Activated naive CD8-positive, alpha-beta T cell (primary cell): ENCODE measurements around the gene GPR87.

ENCODE experiments used
- H3K27ac Mint-ChIP-seq: one replicate; pipeline ENCODE4 v1.8.0; 2021; ENCODE audit warnings: mixed read lengths
- H3K27me3 Mint-ChIP-seq: one replicate; pipeline ENCODE4 v1.8.0; 2021; ENCODE audit warnings: mixed read lengths
- H3K36me3 Mint-ChIP-seq: one replicate; pipeline ENCODE4 v1.8.0; 2021; ENCODE audit warnings: mixed read lengths
- H3K4me1 Mint-ChIP-seq: one replicate; pipeline ENCODE4 v1.8.0; 2021; ENCODE audit warnings: low read depth, mixed read lengths
- H3K4me3 Mint-ChIP-seq: one replicate; pipeline ENCODE4 v1.8.0; 2021; ENCODE audit warnings: mild to moderate bottlenecking, mixed read lengths
- H3K9me3 Mint-ChIP-seq: one replicate; pipeline ENCODE4 v1.8.0; 2021; ENCODE audit warnings: low read depth, mixed read lengths

The GPR87 gene

DNA sequence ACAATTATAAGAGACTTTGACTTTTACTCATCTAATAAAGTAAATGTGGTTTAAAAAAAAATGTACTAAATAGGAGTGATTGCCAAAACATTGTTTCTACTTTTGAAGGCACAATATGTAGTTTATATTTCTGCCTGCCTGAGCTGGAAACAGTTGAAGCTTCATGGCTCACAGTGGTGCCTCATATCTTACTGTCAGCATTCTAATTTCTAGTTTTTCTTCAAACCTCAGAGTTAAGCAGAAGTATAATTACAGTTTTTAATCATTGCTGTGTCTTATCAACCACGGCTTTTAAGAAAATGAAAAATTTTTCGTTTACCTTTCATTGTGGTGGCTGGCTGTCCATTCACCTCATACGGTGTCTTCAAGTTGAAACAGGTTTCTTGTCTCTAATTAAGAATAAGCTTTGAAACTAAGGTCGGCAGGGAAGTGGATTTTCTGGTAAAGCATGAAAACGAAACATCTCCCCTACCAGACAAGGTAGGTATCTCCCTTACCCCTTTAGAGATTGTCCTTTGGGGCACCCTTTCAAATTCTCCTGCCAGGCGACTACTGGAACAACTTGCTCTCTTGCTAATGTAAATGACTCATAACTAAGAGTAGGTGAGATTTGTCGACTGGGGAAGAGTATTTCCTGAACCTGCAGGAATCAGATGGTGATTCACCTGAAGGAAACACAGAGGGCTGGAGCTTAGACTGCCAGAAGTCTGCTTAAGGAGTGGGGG lies at the start of gene GPR87:
Gene GPR87, minus strand, starts transcription at position 554 of the 725 bp plus-strand sequence. CDS start 16,720 bp downstream, outside the sequence.
- peak within 1 kb of the TSS; percentile 19 for H3K27ac Mint-ChIP-seq
- no peaks in the 10 kb centered on the region for H3K9me3 Mint-ChIP-seq
- H3K4me1 Mint-ChIP-seq: peaks cover 10% of the 10 kb centered on the region
- H3K36me3 Mint-ChIP-seq: no peaks in the 10 kb centered on the region
- no peaks in the 10 kb centered on the region for H3K27me3 Mint-ChIP-seq
- H3K4me3 Mint-ChIP-seq: peak within 1 kb of the TSS; percentile 57

- no peaks in the 10 kb centered on the region for H3K36me3 Mint-ChIP-seq
- no peaks in the 10 kb centered on the region for H3K9me3 Mint-ChIP-seq
- no peaks in the 10 kb centered on the region for H3K4me1 Mint-ChIP-seq
- no peaks in the 10 kb centered on the region for H3K27me3 Mint-ChIP-seq
- no peak overlapping the region for H3K4me3 Mint-ChIP-seq
- H3K27ac Mint-ChIP-seq: no peak overlapping the region
Measured at GRCh38 chr3:151362751-151363174, 46.1 kb upstream of the GPR87 start.

DNA sequence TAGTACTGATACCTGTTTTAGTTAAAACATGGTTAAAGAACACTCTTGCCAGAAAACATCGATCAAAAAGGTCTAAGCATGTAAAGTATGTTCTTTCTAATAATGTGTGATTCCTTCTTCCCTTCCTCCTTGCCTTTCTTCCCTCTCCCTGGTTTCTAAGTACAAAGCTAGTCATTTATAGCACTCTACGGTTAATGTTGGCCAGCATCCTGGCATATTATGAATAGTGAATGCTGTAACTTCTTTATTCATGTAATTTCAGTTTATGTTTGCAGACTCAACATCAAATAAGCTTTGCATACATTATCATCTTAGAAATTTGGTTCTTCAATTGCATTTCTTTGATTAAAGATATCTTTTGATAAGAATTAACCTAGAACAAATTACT lies 40.8 kb upstream of the GPR87 start:
- Mint-ChIP-seq H3K9me3 (no peaks in the 10 kb centered on the region), H3K27ac (no peak overlapping the region), H3K4me1 (no peaks in the 10 kb centered on the region), H3K36me3 (no peaks in the 10 kb centered on the region), H3K4me3 (no peak overlapping the region), H3K27me3 (peaks cover 1% of the 10 kb centered on the region)

- Mint-ChIP-seq H3K36me3 (no peaks in the 10 kb centered on the region), H3K27me3 (peaks cover 5% of the 10 kb centered on the region), H3K9me3 (no peaks in the 10 kb centered on the region), H3K27ac (no peak overlapping the region), H3K4me3 (no peak overlapping the region), H3K4me1 (no peaks in the 10 kb centered on the region)
Measured at GRCh38 chr3:151356794-151357462, 40.3 kb upstream of the GPR87 start.

GRCh38 chr3:151351648-151352047 lies 35.0 kb upstream of the GPR87 start:
- H3K9me3 Mint-ChIP-seq: no peaks in the 10 kb centered on the region
- H3K4me3 Mint-ChIP-seq: no peak overlapping the region

DNA sequence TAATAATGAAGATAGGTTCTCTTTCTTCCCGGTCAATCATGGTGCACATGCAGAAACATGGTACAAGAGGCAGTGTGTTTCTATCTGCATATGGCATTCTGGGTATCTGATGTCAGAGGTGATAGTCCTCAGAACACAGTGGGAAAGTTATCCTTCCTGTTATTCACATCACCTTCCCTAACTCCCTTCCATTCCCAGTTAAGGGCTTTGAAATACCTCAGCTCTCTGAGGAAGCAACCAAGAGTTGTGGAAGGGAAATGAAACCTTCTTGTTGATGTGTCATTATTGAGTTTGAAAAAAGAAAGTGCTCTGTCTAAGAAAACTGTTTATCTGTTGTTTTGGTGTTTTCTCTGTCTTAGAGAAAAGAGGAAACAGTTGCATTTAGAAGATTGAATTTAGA lies 34.6 kb upstream of the GPR87 start:
- Mint-ChIP-seq H3K27me3 (peaks cover 21% of the 10 kb centered on the region), H3K4me1 (peaks cover 3% of the 10 kb centered on the region), H3K4me3 (no peak overlapping the region), H3K36me3 (no peaks in the 10 kb centered on the region), H3K9me3 (no peaks in the 10 kb centered on the region), H3K27ac (no peak overlapping the region)

More at GRCh38 chr3:151351648-151352047, 35.0 kb upstream of the GPR87 start:
- peaks cover 17% of the 10 kb centered on the region for H3K27me3 Mint-ChIP-seq
- no peak overlapping the region for H3K27ac Mint-ChIP-seq
- H3K36me3 Mint-ChIP-seq: no peaks in the 10 kb centered on the region
- no peaks in the 10 kb centered on the region for H3K4me1 Mint-ChIP-seq

DNA sequence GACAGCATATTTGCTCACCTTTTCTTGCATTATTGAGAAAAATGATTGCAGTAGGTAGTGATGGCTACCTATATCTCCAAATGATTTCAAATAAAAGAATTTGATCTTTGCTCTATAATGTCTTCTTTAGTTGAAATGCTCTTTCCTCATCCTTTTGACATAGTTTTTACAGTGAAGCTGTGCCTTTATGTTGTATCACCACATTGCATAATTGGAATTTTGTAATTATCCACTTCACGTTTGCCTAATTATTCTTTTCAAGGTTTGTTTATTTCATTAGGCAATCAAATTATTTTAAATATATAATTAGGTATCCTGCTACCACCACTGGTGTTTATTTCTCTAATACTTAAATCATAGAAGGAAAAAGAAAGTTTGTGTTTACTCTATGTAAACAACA lies 34.0 kb upstream of the GPR87 start:
- no peaks in the 10 kb centered on the region for H3K9me3 Mint-ChIP-seq
- H3K27ac Mint-ChIP-seq: no peak overlapping the region
- H3K4me1 Mint-ChIP-seq: peaks cover 8% of the 10 kb centered on the region
- H3K27me3 Mint-ChIP-seq: peaks cover 24% of the 10 kb centered on the region
- no peak overlapping the region for H3K4me3 Mint-ChIP-seq
- no peaks in the 10 kb centered on the region for H3K36me3 Mint-ChIP-seq

- no peak overlapping the region for H3K4me3 Mint-ChIP-seq
Measured at GRCh38 chr3:151347432-151347831, 30.8 kb upstream of the GPR87 start.

DNA sequence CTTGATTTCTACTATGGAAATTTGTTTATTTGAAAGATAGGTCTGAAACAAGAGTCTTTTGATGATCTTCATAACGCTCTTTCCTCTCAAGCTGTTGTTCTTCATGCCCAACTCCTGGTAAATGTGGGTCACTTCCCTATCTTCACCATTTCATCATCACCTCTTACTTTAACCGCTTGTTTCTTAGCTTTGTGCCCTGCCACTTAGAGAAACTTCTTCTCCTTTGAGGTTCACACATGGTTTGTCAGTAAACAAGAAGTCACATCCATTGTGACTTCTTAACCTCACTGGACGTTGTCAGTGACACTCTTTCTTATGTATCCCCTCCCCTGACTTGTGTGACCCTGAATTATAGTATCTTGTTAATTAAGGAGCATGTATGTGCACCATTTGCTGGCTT lies 29.7 kb upstream of the GPR87 start:
- Mint-ChIP-seq H3K4me1 (peaks cover 8% of the 10 kb centered on the region), H3K9me3 (no peaks in the 10 kb centered on the region), H3K27ac (no peak overlapping the region), H3K4me3 (no peak overlapping the region), H3K36me3 (no peaks in the 10 kb centered on the region), H3K27me3 (peaks cover 20% of the 10 kb centered on the region)

More at GRCh38 chr3:151347432-151347831, 30.8 kb upstream of the GPR87 start:
- peaks cover 26% of the 10 kb centered on the region for H3K27me3 Mint-ChIP-seq
- no peak overlapping the region for H3K27ac Mint-ChIP-seq
- H3K36me3 Mint-ChIP-seq: no peaks in the 10 kb centered on the region
- H3K4me1 Mint-ChIP-seq: peaks cover 8% of the 10 kb centered on the region
- no peaks in the 10 kb centered on the region for H3K9me3 Mint-ChIP-seq

DNA sequence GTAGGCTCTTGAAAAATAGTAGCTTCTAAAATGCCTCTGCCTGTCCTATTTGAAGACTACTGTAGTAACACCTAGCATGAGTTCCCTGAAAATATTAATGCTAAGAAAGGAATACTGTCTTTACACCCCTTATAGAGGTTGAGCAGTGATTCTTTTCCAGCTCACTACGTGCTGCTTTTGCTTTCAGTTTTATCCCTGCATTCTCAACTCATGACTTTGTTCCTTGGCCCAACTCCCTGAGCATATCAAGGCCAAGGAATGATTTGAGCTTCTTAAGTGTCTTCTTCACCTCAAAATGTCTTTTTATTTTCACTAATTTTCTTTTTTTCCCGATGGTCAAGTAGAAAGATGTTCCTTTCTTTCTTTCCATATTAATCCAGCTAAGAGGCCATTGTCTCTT lies 29.2 kb upstream of the GPR87 start:
- no peaks in the 10 kb centered on the region for H3K9me3 Mint-ChIP-seq
- no peaks in the 10 kb centered on the region for H3K36me3 Mint-ChIP-seq
- peak overlapping the region; percentile 42 for H3K4me3 Mint-ChIP-seq
- peaks cover 8% of the 10 kb centered on the region for H3K4me1 Mint-ChIP-seq
- no peak overlapping the region for H3K27ac Mint-ChIP-seq
- peaks cover 17% of the 10 kb centered on the region for H3K27me3 Mint-ChIP-seq

DNA sequence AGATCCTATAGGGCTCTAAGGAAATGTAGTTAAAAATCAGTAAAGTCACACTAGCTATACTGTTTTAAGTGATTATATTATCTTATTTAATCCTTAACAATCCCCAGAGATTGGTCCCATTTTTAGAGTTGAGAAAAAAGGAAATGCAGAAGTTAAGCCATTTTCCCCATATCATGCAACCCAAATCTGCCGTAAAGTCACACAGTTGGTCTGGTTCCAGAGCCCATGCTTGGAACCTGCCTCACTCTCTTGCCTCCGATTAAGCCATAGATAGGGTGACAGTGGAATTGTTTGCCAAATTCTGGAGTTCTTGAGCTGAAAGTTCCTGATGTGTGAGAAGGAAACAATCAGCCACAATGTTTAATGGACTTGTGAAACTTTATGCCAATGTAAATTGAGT lies 15.1 kb upstream of the GPR87 start:
- Mint-ChIP-seq H3K36me3 (no peaks in the 10 kb centered on the region), H3K9me3 (no peaks in the 10 kb centered on the region), H3K27me3 (peaks cover 4% of the 10 kb centered on the region), H3K27ac (no peak overlapping the region), H3K4me1 (peaks cover 10% of the 10 kb centered on the region), H3K4me3 (no peak overlapping the region)

DNA sequence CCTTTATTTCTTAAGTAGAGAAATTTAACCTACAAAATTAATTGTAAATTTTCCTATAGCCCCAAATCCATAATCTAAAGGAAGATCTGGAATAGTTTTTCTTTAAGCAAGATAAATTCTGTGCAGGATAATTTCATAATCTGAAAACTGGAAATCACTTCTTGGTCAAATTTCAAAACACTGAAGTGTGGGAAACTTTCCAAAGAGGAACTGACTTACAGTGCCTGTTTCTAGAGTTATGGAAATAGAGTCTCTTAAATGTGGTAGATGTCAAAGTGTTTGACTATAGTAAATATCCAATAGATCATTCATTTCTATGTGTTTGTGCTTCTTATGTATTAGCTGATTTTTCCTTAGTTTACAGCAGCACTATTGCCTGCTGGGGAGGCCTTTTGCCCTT lies 14.3 kb upstream of the GPR87 start:
- no peak overlapping the region for H3K4me3 Mint-ChIP-seq
- no peaks in the 10 kb centered on the region for H3K9me3 Mint-ChIP-seq
- peaks cover 10% of the 10 kb centered on the region for H3K4me1 Mint-ChIP-seq
- H3K27me3 Mint-ChIP-seq: peaks cover 4% of the 10 kb centered on the region
- no peaks in the 10 kb centered on the region for H3K36me3 Mint-ChIP-seq
- no peak overlapping the region for H3K27ac Mint-ChIP-seq

- Mint-ChIP-seq H3K27me3 (peaks cover 4% of the 10 kb centered on the region), H3K36me3 (no peaks in the 10 kb centered on the region), H3K9me3 (no peaks in the 10 kb centered on the region), H3K4me1 (peaks cover 10% of the 10 kb centered on the region), H3K4me3 (no peak overlapping the region), H3K27ac (no peak overlapping the region)
Measured at GRCh38 chr3:151330379-151330778, 13.8 kb upstream of the GPR87 start.

DNA sequence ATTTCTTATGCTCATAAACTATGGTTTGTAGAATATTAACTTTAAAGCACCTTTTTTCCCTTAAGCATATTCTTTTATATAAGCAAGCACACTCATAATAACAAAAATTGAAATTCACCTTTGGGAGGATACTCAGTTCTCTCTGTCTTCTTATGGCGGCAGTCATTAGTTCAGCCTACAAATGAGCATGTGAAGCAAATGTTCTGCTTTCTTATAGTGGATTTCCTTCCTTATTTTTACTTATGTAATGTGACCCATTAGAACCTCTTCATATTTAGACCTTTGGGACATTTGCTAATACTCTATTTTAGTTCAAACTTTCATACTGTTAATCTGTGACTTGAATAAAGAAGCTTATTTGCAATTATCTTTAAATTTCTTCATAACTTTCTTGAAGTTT lies 12.7 kb upstream of the GPR87 start, which contains the start of gene P2RY13:
Gene P2RY13, minus strand, starts transcription at position 187 of the 400 bp plus-strand sequence. Its CDS starts 21 bp downstream, at position 166.
- peak within 1 kb of the TSS; percentile 44 for H3K4me3 Mint-ChIP-seq
- H3K27me3 Mint-ChIP-seq: peaks cover 4% of the 10 kb centered on the region
- H3K4me1 Mint-ChIP-seq: peaks cover 10% of the 10 kb centered on the region
- no peaks in the 10 kb centered on the region for H3K9me3 Mint-ChIP-seq
- no peaks in the 10 kb centered on the region for H3K36me3 Mint-ChIP-seq
- peak within 1 kb of the TSS; percentile 5 for H3K27ac Mint-ChIP-seq

GRCh38 chr3:151328298-151328995 lies 11.8 kb upstream of the GPR87 start:
- peak overlapping the region; percentile 44 for H3K4me3 Mint-ChIP-seq
- no peaks in the 10 kb centered on the region for H3K36me3 Mint-ChIP-seq
- peaks cover 10% of the 10 kb centered on the region for H3K4me1 Mint-ChIP-seq
- H3K27ac Mint-ChIP-seq: peak overlapping the region; percentile 5
- H3K27me3 Mint-ChIP-seq: peaks cover 4% of the 10 kb centered on the region
- no peaks in the 10 kb centered on the region for H3K9me3 Mint-ChIP-seq
